Hypothalamus (tissue), 51 donors: Measurements from ENCODE around the gene RASSF6.
"Not testable (repeated sequence)": the region's sequence is repeated elsewhere in the genome, so short reads cannot be mapped to it uniquely, and the experiment has no call there.

Experiments used
- DNase-seq, 51 donors: peaks; one replicate each; lab custom pipeline; 2025; lab: John Stamatoyannopoulos, UW

Gene RASSF6

DNA sequence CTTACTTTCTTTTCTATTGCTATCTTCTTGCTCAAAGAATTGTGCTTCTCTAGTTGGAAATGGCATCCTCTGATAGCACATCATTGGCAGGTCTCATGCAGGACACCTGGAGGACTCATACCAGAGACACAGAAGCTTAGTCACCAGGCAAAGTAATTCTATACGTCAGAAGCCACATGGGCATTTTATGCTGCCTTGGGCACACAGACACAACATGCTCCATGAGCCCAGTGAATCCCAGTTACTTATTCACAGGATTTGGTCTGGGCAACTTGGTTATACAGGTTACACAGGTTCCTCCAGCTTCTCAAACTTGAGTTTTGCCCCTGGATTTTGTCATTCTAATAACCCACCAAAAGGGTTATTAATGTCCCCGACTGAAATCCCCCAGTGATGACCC is 7.1 kb downstream of the RASSF6 start:
- DNase-seq: no peak

DNA sequence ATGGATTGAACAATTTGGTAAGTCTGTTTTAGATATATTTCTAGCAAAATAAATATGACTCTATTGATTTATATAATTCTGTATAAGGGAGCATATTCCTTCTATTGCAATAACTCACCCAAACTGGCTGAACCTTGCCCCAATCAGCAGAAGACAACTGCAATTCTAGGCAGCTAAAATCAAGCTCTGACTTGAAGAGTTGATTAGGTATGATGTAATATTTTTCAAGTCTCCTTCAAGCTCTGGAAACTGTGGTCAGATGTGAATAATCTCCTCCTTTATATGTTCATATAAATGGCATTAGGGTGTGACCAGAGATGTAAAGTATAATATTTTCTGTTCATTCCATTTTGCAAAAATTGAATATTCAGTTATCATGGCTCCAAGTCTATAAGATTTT is 8.2 kb downstream of the RASSF6 start:
- no peak for DNase-seq

DNA sequence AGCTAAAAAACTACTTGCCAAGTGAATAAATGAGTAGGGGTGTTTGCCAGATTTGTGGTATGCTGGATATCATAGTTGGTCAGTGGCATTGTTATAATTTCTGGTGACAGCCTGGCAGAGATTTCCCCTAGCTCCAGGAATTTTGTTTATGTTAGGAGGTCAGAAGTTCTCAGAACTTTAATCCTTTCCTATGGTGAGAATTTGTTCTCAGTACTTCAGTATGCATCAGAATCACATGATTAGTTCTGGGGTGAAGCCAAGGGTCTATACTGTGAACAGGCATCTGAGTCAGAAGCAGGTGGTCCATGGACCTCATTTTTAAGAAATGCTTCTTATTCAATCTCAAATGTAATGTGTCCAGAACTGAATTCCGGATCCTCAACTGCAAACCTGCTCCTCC is 10.5 kb downstream of the RASSF6 start:
- no peak for DNase-seq

DNA sequence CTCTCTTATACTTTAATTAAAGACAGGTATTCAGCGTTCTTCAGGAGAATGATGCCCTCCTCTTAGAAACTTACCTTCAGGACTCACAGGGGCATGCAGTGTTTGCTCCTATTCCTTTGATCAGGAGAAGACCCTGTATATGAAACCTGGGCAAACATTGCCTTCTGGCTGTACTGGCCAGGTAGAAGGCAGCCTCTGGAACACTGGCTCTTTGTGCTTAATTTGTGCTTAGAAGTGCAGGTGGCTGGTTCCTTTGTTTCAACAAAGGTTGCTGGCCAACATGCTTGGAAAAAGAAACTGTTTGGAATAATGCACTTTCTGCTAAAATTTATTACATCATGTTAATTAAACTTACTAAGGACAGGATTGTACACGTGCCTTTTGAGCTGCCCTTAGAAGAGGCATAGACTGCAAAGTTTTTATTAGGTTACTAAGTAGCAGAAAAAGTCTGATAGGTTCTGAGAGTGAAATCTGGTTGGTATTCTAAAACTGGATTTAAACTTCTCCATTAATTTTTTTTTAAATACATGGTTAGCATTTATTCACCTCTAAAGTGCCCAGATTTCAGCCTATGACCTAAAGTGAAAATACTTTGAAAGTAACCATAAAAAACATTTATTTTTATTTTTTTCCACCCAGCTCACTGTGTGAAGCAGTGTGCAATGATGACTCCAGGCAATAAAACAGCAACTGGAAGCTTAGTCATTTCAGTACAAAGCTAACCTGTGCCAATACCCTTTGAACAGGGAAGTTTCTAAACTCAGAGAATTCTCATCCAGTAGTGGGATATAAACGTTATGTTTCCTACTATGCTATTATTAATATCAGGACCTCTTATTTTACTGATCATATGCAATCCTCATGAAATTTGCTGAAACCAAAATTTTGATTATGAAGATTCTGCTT is 11.3 kb downstream of the RASSF6 start:
- DNase-seq: no peak

DNA sequence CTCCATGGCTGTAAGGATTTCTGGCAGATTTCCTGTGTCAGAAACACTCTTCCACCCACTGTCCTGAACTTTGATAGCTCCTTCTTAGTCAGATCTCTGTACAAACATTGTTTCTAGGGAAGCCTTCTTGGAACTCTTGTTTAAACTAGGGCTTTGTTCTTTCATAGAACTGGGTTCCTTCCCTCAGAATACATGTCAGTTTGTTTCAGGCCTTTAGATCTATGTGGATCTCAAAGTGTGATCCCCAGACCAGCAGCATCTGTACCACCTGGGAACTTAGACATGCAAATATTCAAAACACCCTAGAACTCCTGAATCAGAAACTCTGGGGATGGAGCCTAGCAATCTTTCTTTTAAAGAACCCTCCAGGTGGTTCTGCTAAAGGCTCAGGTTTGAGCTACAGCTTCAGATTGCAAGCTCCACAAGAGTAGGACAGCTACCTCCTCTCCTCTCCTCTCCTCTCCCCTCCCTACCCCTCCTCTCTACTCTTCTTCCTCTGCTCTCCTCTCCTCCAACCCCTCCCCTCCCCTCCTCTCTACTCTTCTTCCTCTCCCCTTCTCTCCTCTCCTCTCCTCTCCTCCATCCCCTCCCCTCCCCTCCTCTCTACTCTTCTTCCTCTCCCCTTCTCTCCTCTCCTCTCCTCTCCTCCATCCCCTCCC is 12.7 kb downstream of the RASSF6 start:
- no peak for DNase-seq

DNA sequence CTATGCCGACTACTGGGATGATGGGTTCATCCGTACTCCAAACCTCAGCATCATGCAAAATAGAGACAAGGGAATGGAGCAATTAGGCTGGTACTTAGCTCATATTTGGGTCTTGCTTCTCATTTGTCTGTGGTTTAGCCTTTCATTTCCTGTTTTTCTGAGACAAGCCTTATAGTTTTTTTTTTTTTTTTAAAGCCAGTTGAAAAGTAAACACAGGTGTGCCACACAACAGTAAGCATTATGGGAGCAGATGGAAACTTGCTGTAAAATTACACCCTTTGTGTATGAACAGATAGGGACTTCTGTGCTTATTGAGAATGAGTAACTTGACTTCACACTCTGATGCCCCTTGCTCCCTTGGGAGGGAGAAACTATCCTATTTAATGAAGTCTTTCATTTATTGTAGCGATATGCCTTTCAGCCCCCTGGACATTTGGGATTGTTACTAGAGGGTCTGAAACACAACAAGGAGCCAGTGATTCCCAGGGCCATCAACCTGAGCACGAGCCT is 13.7 kb downstream of the RASSF6 start:
- no peak for DNase-seq

DNA sequence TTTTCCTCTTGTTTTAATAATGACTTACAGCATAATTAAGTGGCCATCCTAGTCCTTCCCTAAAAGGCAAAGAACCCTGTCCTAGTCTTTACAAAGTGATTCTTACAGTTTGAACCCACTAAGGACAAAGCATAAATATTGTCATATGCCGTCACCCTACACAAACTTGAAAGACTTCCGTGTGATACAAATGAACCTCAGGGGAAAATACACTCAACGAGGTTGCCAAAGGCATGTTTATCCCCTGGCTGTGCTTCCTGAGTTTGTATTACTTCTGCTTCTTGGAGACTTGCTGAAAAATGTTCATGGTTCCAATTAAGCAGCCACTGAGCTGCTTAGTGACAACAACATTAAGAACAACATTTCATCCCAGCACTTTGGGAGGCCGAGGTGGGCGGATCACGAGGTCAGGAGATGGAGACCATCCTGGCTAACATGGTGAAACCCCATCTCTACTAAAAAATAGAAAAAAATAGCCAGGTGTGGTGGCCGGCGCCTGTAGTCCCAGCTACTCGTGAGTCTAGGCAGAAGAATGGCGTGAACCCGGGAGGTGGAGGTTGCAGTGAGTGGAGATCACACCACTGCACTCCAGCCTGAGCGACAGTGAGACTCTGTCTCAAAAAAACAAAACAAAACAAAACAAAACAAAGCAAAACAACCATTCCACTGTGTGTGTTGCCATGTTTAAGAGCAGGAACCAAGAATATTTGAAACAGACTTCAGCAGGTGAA is 16.2 kb downstream of the RASSF6 start:
- no peak for DNase-seq

DNA sequence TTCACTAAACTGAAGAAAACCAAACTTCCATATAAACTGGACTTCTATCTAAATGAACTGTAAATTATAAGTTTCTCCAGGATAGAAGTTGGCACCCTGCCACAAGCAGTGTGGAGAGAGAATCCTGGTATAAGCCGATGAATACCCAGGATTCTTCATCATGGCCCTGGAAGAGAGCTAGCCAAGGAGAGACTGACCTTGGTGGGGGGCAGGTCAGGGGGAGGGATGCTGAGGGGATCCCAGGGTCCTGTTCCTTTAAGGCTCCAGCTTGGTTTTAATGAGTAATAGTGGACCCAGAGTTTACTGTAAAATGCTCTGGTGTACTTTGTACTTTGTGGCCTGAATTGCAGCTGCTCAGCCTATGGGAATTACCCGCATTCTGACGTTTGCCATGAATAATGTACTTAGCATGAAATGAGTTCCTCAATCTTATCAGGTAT is 16.9 kb downstream of the RASSF6 start:
- no peak for DNase-seq

DNA sequence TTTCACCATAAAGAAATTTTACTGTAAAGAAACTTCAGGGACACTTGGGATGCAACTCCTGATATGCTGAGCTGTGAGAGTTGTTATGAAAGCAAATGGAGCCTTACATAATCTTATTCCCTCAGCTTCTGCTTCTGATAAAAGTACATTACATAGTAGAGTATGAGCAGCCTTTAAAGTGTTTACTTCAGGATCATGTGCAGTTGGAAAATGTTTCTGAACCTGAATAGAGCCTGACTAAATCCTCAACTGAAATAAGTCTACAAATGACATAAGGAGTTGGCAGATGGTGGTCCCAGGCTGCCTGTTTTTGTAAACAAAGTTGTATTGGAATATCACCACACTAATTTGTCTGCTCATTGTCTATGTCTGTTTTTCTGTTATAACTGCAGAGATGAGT is 19.3 kb downstream of the RASSF6 start:
- DNase-seq: no peak

DNA sequence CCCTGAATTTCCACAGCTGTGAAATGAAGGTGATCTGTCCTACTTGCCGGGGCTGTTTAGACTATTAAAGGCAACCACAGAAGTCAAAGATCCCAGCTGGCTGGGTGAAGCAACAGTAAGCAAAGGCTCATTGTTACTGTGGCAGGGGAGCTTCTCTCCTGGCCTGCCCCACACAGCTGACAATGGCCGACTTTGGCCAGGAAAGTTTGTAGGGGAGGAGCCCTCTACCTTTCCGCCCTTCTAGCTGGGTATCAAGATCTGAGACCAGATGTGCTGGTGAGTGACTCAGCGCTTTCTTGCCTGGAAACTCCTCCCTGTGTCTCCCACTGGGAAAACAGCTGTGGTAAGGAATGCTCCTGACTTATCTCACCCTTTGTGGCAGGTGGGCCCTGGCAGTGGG is 21.1 kb downstream of the RASSF6 start:
- no peak for DNase-seq

DNA sequence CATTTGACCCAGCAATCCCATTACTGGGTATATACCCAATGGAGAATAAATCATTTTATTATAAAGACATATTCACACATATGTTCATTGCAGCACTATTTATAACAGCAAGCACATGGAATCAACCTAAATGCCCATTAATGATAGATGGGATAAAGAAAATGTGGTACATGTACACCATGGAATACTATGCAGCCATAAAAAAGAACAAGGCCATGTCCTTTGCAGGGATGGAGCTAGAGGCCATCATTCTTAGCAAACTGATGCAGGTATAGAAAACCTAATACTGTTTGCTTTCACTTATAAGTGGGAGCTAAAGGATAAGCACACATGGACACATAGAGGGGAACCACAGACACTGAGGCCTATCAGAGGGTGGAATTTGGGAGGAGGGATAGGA is 22.6 kb downstream of the RASSF6 start:
- no peak for DNase-seq

DNA sequence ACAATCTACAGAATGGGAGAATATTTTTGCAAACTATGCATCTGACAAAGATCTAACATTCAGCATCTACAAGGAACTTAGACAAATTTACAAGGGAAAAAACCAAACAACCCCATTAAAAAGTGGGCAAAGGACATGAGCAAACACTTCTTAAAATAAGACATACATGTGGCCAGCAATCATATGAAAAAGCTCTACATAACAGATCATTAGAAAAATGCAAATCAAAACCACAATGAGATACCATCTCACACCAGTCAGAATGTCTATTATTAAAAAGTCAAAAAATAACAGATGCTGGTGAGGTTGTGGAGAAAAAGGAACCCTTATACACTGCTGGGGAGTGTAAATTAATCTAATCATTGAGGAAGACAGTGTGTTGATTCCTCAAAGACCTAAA is 23.1 kb downstream of the RASSF6 start:
- DNase-seq: not testable (repeated sequence)

DNA sequence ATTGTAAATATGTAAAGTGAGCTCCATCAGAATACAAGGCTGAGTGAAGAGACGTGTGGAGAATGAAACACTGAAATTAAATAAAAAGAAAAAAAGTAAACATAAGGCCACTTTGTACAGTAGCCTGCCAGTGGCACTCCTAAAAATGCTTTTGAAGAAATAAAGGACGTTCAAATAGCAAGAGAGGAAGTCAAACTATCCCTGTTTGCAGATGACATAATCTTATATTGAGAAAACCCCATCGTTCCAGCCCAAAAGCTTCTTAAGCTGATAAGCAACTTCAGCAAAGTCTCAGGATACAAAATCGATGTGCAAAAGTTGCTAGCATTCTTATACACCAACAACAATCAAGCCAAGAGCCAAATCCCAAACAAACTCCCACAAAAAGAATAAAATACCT is 24.2 kb downstream of the RASSF6 start:
- DNase-seq: no peak

DNA sequence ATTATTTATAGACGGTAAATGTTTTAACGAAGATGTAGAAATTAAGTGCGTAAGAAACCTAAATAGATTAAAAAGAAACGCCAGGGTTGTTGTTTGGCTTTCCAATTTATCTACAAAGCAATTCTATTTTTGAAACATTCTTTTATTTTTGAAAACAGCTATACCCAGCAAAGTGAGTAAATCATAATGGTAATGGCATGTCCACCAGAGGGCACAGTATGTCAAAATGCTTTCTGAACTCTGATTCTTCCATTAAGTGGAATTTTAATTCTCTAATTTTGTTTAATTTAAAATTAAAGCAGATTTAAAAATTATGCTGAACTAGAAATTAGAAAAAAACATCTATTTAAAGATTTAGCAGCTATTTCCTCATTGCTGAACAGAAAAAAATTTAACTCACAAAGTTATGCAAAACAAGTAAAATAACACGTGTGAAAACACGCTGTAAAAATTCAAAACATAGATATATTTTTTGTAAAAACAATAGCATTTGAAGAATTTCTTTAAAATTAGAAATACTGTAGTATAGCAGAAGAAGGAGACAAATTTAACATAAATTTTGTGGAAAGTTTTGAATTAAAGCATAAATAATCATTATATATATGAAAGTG is 26.5 kb downstream of the RASSF6 start:
- DNase-seq: no peak

DNA sequence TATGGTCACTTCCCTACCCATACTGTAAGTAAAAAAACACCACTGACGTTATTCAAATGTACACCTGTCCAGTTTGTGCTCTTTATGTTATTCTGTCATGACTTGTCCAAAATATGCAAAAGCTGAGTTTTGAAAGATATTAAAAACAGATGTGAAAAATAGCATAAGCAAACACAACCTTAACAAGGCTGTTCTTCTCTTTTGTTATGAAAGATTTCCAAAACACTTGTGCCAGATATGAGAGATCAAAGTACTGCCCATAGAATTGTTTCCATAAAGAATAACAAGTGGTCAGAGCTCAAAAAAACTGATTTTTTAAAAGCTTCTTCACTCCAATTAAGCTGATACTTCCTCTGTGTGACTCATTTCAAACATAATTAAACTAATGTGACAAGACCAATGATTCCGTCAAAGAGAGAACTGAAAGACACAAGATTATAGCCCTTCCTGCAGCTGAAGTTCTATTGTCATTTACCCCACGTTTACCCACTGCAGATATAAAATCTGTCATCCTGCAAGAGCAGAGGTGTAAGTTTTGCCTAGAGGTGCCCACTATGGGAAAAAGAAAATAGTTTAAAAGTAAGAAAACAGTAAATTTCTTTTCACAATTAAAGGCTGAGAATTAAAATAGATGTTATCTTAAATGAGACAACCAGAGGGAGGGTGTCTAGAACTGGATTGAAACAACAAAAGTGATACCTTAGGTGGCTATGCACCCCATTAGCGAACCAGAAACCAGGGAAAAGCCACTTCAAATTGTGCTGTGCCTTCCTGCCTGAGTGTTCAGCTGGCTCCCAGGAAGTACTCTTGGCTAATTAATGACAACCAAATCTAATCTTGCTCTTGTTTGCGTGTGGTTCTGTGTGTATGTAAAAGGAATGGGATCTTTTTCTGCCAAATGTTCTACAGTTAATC is 30.1 kb downstream of the RASSF6 start:
- no peak for DNase-seq

DNA sequence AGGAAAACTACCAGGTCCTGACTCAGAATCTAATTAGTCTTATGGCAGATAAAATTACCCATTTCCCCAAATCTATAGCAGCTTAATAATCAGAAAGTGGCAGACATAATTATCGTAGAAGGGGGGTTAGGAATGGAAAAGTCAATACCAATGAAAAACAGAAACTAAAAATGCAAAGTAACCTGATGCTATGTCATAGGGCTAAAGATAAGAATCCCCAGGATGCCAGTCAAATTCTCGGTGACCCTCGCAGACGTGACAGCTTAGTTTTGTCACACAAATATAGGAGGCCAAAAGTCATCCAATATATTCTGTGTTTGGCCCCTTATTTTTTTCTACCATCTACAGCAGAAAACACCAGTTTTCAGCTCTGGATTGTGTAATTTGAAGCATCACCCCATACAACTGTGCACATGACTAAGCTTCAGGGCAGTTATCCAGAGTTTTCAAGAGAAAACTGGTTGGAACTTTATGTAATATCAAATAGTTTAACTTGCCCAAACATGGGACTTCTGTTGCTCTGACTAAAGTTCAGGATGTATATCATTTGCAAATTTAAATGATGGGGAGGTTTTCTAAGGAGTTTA is 30.9 kb downstream of the RASSF6 start:
- DNase-seq: no peak

DNA sequence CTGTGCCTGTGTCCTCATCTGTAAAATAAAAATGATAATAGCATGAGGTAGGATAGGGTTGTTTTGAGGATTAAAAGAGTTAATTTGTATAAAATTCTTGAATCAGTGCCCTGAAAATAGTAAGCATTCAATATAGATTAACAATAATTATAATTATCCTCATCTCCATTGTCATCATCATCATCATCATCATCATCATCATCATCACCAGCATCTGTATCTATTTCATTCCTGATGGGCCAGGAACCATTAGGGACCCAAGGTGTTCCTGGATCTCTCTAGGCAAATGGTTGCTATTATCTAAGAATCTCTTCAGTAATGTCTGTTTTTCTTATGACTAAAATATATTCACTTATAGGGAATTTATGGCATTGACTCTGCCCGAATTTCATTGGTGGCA is 31.6 kb downstream of the RASSF6 start:
- DNase-seq: no peak

DNA sequence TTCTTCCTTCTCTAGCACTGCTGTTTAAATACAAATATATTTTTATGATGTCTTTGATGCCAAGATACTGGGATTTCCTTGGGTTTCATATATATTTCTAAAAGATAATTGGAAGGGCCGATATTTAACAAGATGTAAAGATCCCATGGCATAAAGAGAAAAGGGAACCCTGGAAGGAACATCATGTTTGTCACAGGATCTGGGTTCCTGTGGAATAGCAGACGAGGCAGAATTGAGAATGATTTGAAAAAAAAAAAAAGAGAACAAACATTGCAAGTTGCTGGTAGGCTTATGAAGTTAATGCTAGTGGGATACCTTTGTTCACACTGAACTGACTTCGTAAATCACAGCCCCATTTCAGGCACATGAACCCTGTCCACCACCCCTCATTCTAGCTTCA is 33.6 kb downstream of the RASSF6 start:
- DNase-seq: no peak

DNA sequence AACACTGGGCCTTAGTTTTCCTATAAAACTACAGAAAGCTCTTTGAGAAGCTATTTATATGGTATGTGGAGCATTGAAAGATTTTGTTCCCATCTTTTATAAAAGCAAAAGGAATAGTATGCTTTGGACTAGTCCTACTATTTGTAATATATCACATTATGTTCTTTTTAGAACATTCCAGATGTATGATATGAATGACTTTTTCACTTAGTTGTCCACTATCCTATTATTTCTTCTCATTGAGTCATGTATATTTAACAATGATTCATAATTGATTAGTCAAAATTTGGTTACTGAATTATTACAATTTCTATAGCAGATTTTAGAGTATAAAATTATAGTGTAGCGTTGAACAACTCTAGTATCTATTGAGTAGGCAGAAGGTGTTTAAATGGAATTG is 34.2 kb downstream of the RASSF6 start:
- DNase-seq: no peak
